ENCODE measurements around the gene KRT27. TPM values are rescaled to one million over a fixed set of nuclear protein-coding genes. Genes with fewer than 3 reads are reported as not detected.
"Not testable (repeated sequence)": the region's sequence is repeated elsewhere in the genome, so short reads cannot be mapped to it uniquely, and the experiment has no call there.

The KRT27 gene
- total RNA-seq, 1 donor from 2014 or later, result not detected

- H3K9ac ChIP-seq (ENCODE audit: low read depth in 1 of 3, low read length in 3 of 3), result no peak overlapping the region
- no peaks in the 10 kb centered on the region for H3K36me3 ChIP-seq (ENCODE audit: control insufficient read depth in 3 of 3, insufficient read depth in 3 of 3, low read length in 3 of 3)
- no peaks in the 10 kb centered on the region for H3K4me1 ChIP-seq (ENCODE audit: control insufficient read depth in 3 of 3, insufficient read depth in 3 of 3, low read length in 3 of 3)
- peaks cover 0 to 5% (median 5%) of the 10 kb centered on the region in 3 donors for H3K27me3 ChIP-seq (ENCODE audit: control insufficient read depth in 3 of 3, insufficient read depth in 3 of 3, low read length in 3 of 3)
- H3K4me3 ChIP-seq (ENCODE audit: low read length in 3 of 3), result no peak overlapping the region
- H3K27ac ChIP-seq (ENCODE audit: low read depth, low read length), result no peak overlapping the region
- peaks cover 3 to 11% (median 8%) of the 10 kb centered on the region in 3 donors for H3K9me3 ChIP-seq (ENCODE audit: control insufficient read depth in 3 of 3, low read length in 3 of 3)
These were observed 16.7 kb downstream of the KRT27 start for GRCh38 chr17:40765657-40766056.

DNA sequence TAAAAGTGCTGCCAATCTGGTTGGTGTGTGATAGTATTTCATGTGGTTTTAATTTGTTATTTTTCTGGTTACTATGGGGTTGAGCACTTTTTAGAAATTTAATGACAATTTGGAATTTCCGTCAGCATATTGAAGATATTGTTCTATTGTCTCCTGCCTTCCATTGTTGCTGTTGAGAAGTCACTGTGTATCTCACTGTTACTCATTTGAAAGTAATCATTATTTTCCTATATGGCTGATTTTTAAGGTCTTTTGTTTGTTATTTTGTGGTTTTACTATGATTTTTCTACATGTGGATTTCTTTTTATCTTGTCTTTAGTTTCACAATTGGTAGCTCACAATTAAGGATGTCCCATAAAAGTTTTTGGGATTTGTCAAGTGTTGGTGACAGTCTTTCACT, 18.6 kb downstream of the KRT27 start:
- H3K9me3 ChIP-seq (ENCODE audit: control insufficient read depth in 3 of 3, low read length in 3 of 3), result peaks cover 3 to 18% (median 10%) of the 10 kb centered on the region in 3 donors
- H3K4me3 ChIP-seq (ENCODE audit: low read length in 3 of 3), result no peak overlapping the region
- H3K36me3 ChIP-seq (ENCODE audit: control insufficient read depth in 3 of 3, insufficient read depth in 3 of 3, low read length in 3 of 3), result no peaks in the 10 kb centered on the region

DNA sequence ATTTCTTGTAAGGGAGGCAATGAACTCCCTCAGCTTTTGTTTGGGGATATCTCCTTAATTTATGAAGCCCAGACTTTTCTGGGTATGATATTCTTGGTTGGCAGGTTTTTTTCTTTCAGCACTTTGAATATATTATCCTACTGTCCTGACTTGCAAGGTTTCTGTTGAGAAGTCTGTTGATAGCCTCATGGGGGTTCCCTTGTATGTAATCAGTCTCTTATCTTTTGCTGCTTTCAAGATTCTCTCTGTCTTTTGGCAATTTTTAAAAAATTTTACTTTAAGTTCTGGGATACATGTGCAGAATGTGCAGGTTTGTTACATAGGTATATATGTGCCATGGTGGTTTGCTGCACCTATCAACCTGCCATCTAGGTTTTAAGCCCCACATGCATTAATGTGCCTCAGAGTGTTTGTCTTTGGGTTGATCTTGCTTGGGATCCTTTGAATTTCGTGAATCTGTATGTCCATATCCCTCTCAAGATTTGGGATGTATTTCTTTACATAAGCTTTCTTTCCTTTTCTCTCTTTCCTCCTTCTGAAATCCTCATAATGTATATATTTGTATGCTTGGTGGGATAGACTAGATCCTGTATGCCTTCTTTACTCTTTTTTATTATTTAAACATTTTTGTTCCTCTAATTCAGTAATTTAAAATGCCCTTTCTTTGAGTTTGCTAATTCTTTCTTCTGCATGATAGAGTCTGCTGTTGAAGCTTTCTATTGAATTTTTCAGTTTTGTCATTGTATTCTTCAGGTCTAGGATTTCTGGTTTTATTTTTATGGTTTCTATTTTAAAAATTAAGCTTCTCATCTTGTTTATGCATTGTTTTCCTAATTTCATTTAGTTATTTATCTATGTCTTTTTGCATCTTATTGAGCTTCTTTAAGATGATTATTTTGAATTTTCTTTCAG, 22.0 kb downstream of the KRT27 start:
- Histone ChIP-seq H3K27ac (ENCODE audit: low read depth, low read length) (no peak overlapping the region), H3K27me3 (ENCODE audit: control insufficient read depth in 3 of 3, insufficient read depth in 3 of 3, low read length in 3 of 3) (peaks cover 0 to 3% (median 0%) of the 10 kb centered on the region in 3 donors), H3K36me3 (ENCODE audit: control insufficient read depth in 3 of 3, insufficient read depth in 3 of 3, low read length in 3 of 3) (no peaks in the 10 kb centered on the region), H3K4me1 (ENCODE audit: control insufficient read depth in 3 of 3, insufficient read depth in 3 of 3, low read length in 3 of 3) (no peaks in the 10 kb centered on the region), H3K9ac (ENCODE audit: low read depth in 1 of 3, low read length in 3 of 3) (no peak overlapping the region), H3K9me3 (ENCODE audit: control insufficient read depth in 3 of 3, low read length in 3 of 3) (peaks cover 3 to 18% (median 10%) of the 10 kb centered on the region in 3 donors), H3K4me3 (ENCODE audit: low read length in 3 of 3) (no peak overlapping the region)

More for the DNA sequence above, 18.6 kb downstream of the KRT27 start:
- H3K27ac ChIP-seq (ENCODE audit: low read depth, low read length), result no peak overlapping the region
- peaks cover 0 to 3% (median 0%) of the 10 kb centered on the region in 3 donors for H3K27me3 ChIP-seq (ENCODE audit: control insufficient read depth in 3 of 3, insufficient read depth in 3 of 3, low read length in 3 of 3)
- no peak overlapping the region for H3K9ac ChIP-seq (ENCODE audit: low read depth in 1 of 3, low read length in 3 of 3)
- H3K4me1 ChIP-seq (ENCODE audit: control insufficient read depth in 3 of 3, insufficient read depth in 3 of 3, low read length in 3 of 3), result no peaks in the 10 kb centered on the region

- Histone ChIP-seq H3K36me3 (ENCODE audit: control insufficient read depth in 3 of 3, insufficient read depth in 3 of 3, low read length in 3 of 3) (no peaks in the 10 kb centered on the region), H3K27ac (ENCODE audit: low read depth, low read length) (no peak within 1 kb of the TSS), H3K27me3 (ENCODE audit: control insufficient read depth in 3 of 3, insufficient read depth in 3 of 3, low read length in 3 of 3) (peaks cover 5 to 10% (median 8%) of the 10 kb centered on the region in 3 donors), H3K9me3 (ENCODE audit: control insufficient read depth in 3 of 3, low read length in 3 of 3) (peaks cover 0 to 3% (median under 1%) of the 10 kb centered on the region in 3 donors), H3K4me1 (ENCODE audit: control insufficient read depth in 3 of 3, insufficient read depth in 3 of 3, low read length in 3 of 3) (no peaks in the 10 kb centered on the region), H3K9ac (ENCODE audit: low read depth in 1 of 3, low read length in 3 of 3) (no peak within 1 kb of the TSS), H3K4me3 (ENCODE audit: low read length in 3 of 3) (no peak within 1 kb of the TSS)
These were observed 27.1 kb downstream of the KRT27 start, which contains the start of gene KRT25 for GRCh38 chr17:40755231-40755630. KRT25 (minus strand) TSS chr17:40755331; CDS start chr17:40755271, 60 bp downstream.

GRCh38 chr17:40753804-40754203, 28.5 kb downstream of the KRT27 start:
- Histone ChIP-seq H3K9ac (ENCODE audit: low read depth in 1 of 3, low read length in 3 of 3) (no peak overlapping the region), H3K4me1 (ENCODE audit: control insufficient read depth in 3 of 3, insufficient read depth in 3 of 3, low read length in 3 of 3) (no peaks in the 10 kb centered on the region), H3K27me3 (ENCODE audit: control insufficient read depth in 3 of 3, insufficient read depth in 3 of 3, low read length in 3 of 3) (peaks cover 5 to 15% (median 8%) of the 10 kb centered on the region in 3 donors), H3K27ac (ENCODE audit: low read depth, low read length) (no peak overlapping the region), H3K36me3 (ENCODE audit: control insufficient read depth in 3 of 3, insufficient read depth in 3 of 3, low read length in 3 of 3) (no peaks in the 10 kb centered on the region), H3K9me3 (ENCODE audit: control insufficient read depth in 3 of 3, low read length in 3 of 3) (peaks cover 0 to under 1% (median under 1%) of the 10 kb centered on the region in 3 donors), H3K4me3 (ENCODE audit: low read length in 3 of 3) (no peak overlapping the region)

DNA sequence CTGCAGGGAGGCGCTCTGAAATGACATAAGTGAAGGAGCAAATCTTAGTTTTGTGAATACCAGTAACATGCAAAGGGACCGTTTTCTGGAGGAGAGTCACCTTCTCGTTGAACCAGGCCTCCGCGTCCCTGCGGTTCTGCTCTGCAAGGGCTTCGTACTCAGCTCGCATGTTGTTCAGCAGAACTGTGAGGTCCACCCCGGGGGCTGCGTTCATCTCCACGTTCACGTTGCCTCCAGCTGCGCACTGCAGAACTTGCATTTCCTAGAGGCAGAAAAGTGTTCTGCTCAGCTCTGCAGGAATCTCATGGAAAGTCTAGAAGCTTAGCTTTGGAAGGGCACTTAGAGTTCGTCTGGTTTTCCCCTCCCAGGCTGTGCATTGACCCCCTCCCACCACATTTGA, 31.3 kb downstream of the KRT27 start:
- H3K27ac ChIP-seq (ENCODE audit: low read depth, low read length), result no peak overlapping the region
- H3K36me3 ChIP-seq (ENCODE audit: control insufficient read depth in 3 of 3, insufficient read depth in 3 of 3, low read length in 3 of 3), result no peaks in the 10 kb centered on the region
- peaks cover 5 to 15% (median 8%) of the 10 kb centered on the region in 3 donors for H3K27me3 ChIP-seq (ENCODE audit: control insufficient read depth in 3 of 3, insufficient read depth in 3 of 3, low read length in 3 of 3)
- no peaks in the 10 kb centered on the region for H3K4me1 ChIP-seq (ENCODE audit: control insufficient read depth in 3 of 3, insufficient read depth in 3 of 3, low read length in 3 of 3)
- H3K4me3 ChIP-seq (ENCODE audit: low read length in 3 of 3), result no peak overlapping the region
- H3K9me3 ChIP-seq (ENCODE audit: control insufficient read depth in 3 of 3, low read length in 3 of 3), result peaks cover 0 to 2% (median 2%) of the 10 kb centered on the region in 3 donors
- H3K9ac ChIP-seq (ENCODE audit: low read depth in 1 of 3, low read length in 3 of 3), result no peak overlapping the region

DNA sequence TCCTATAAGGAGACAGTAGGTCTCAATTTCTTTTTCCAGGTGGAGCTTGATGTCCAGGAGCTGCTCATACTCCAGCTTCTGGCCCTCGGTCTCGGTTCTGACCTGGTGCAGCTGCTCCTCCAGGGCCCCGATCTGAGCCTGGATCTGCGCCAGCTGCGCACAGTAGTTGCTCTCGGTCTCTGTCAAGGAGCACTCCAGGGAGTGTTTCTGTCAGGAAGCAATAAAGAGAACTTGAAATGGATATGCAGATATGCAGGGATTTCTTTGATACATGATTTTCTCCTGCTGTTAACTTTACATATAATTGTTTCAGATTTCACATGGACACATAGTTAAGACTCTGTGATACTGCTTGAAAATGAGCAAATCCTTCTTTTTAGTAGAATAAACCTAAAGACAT, 32.0 kb downstream of the KRT27 start:
- Histone ChIP-seq H3K36me3 (ENCODE audit: control insufficient read depth in 3 of 3, insufficient read depth in 3 of 3, low read length in 3 of 3) (no peaks in the 10 kb centered on the region), H3K9me3 (ENCODE audit: control insufficient read depth in 3 of 3, low read length in 3 of 3) (peaks cover 0 to 2% (median 2%) of the 10 kb centered on the region in 3 donors), H3K4me3 (ENCODE audit: low read length in 3 of 3) (no peak overlapping the region), H3K9ac (ENCODE audit: low read depth in 1 of 3, low read length in 3 of 3) (no peak overlapping the region), H3K27me3 (ENCODE audit: control insufficient read depth in 3 of 3, insufficient read depth in 3 of 3, low read length in 3 of 3) (peaks cover 5 to 15% (median 8%) of the 10 kb centered on the region in 3 donors), H3K27ac (ENCODE audit: low read depth, low read length) (no peak overlapping the region), H3K4me1 (ENCODE audit: control insufficient read depth in 3 of 3, insufficient read depth in 3 of 3, low read length in 3 of 3) (no peaks in the 10 kb centered on the region)

DNA sequence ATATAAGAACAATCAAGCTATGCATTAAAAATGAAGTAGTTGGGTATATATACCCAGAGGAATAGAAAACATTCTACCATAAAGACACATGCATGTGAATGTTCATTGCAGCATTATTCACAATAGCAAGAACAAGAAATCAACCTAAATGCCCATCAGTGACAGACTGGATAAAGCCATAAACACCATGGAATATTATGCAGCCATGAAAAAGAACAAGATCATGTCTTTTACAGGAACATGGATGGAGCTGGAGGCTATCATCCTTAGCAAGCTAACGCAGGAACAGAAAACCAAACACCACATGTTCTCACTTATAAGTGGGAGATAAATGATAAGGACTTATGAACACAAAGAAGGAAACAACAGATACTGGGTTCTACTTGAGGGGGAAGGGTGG, 33.7 kb downstream of the KRT27 start:
- H3K27me3 ChIP-seq (ENCODE audit: control insufficient read depth in 3 of 3, insufficient read depth in 3 of 3, low read length in 3 of 3), result peaks cover 5 to 15% (median 5%) of the 10 kb centered on the region in 3 donors
- H3K4me3 ChIP-seq (ENCODE audit: low read length in 3 of 3); H3K36me3 ChIP-seq (ENCODE audit: control insufficient read depth in 3 of 3, insufficient read depth in 3 of 3, low read length in 3 of 3); H3K27ac ChIP-seq (ENCODE audit: low read depth, low read length); H3K4me1 ChIP-seq (ENCODE audit: control insufficient read depth in 3 of 3, insufficient read depth in 3 of 3, low read length in 3 of 3); H3K9ac ChIP-seq (ENCODE audit: low read depth in 1 of 3, low read length in 3 of 3); H3K9me3 ChIP-seq (ENCODE audit: control insufficient read depth in 3 of 3, low read length in 3 of 3): not testable (repeated sequence)

DNA sequence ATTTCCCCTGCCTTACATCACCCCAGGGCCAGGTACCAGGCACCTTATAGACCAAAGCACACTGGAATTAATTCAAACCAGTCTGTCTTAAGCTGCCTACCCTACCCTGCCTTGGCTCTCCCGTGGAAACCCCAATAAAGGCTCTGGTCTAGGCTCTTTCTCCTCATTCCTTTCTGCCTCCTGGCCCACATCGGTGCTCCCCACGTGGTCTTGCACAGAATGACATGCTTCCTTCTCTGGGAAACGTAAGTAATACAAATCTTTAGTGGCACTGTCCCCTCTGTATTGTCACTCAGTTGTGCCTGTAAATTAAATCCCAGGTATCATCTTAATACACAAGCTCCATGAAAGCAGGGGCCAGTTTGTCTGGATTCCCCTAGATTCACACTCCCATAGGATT, 43.8 kb downstream of the KRT27 start:
- no peaks in the 10 kb centered on the region for H3K36me3 ChIP-seq (ENCODE audit: control insufficient read depth in 3 of 3, insufficient read depth in 3 of 3, low read length in 3 of 3)
- peaks cover 0 to 8% (median 3%) of the 10 kb centered on the region in 3 donors for H3K27me3 ChIP-seq (ENCODE audit: control insufficient read depth in 3 of 3, insufficient read depth in 3 of 3, low read length in 3 of 3)
- no peaks in the 10 kb centered on the region for H3K4me1 ChIP-seq (ENCODE audit: control insufficient read depth in 3 of 3, insufficient read depth in 3 of 3, low read length in 3 of 3)
- peaks cover 0 to 5% (median 0%) of the 10 kb centered on the region in 3 donors for H3K9me3 ChIP-seq (ENCODE audit: control insufficient read depth in 3 of 3, low read length in 3 of 3)
- H3K4me3 ChIP-seq (ENCODE audit: low read length in 3 of 3), result no peak overlapping the region
- H3K27ac ChIP-seq (ENCODE audit: low read depth, low read length), result no peak overlapping the region
- H3K9ac ChIP-seq (ENCODE audit: low read depth in 1 of 3, low read length in 3 of 3), result no peak overlapping the region

DNA sequence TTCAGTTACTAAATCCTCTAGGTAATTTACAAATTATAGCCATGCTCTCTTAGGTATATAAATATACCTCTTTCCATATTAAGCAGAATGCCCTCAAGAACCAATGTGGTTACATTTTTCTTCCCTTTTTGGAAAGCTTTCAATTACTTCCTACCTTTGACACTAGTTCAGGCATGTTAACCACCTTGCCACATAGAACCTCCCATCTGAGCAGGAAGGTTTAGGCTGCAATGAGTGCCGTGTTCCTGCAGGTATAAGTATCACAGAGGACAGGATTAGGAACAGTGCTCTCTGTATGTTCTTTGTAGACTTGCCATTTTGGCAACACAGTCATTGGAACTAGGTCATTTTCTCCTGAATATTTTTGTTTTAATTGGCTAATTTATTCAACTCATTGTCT, 47.3 kb downstream of the KRT27 start:
- Histone ChIP-seq H3K27me3 (ENCODE audit: control insufficient read depth in 3 of 3, insufficient read depth in 3 of 3, low read length in 3 of 3) (peaks cover 1 to 8% (median 6%) of the 10 kb centered on the region in 3 donors), H3K9ac (ENCODE audit: low read depth in 1 of 3, low read length in 3 of 3) (no peak overlapping the region), H3K9me3 (ENCODE audit: control insufficient read depth in 3 of 3, low read length in 3 of 3) (no peaks in the 10 kb centered on the region), H3K36me3 (ENCODE audit: control insufficient read depth in 3 of 3, insufficient read depth in 3 of 3, low read length in 3 of 3) (no peaks in the 10 kb centered on the region), H3K4me3 (ENCODE audit: low read length in 3 of 3) (no peak overlapping the region), H3K4me1 (ENCODE audit: control insufficient read depth in 3 of 3, insufficient read depth in 3 of 3, low read length in 3 of 3) (no peaks in the 10 kb centered on the region), H3K27ac (ENCODE audit: low read depth, low read length) (no peak overlapping the region)

Measured in skeletal muscle tissue (tissue), 4 donors.